BLaER1 (cell line): ENCODE results near the gene WWOX.

Source experiments
- H3K27ac ChIP-seq: shearing (Covaris generic); formaldehyde crosslinking; 2 replicates; pipeline ENCODE4 v1.8.1; 2022
- H3K27me3 ChIP-seq: shearing (Covaris generic); formaldehyde crosslinking; 2 replicates; pipeline ENCODE4 v1.8.1; 2022
- H3K36me3 ChIP-seq: shearing (Covaris generic); formaldehyde crosslinking; 2 replicates; pipeline ENCODE4 v1.8.1; 2022
- H3K4me1 ChIP-seq: shearing (Covaris generic); formaldehyde crosslinking; 2 replicates; pipeline ENCODE4 v1.8.1; 2022
- H3K4me2 ChIP-seq: shearing (Covaris generic); formaldehyde crosslinking; 2 replicates; pipeline ENCODE4 v1.8.1; 2022
- H3K4me3 ChIP-seq: shearing (Covaris generic); formaldehyde crosslinking; 2 replicates; pipeline ENCODE4 v1.8.1; 2022
- H3K9ac ChIP-seq: shearing (Covaris generic); formaldehyde crosslinking; 2 replicates; pipeline ENCODE4 v1.8.1; 2022
- H3K9me3 ChIP-seq: shearing (Covaris generic); formaldehyde crosslinking; 2 replicates; pipeline ENCODE4 v1.8.1; 2022
- H4K20me1 ChIP-seq: shearing (Covaris generic); formaldehyde crosslinking; 2 replicates; pipeline ENCODE4 v1.8.1; 2022
- Cebpa-rat ChIP-seq: shearing (Covaris generic); IDR thresholded peaks from 2 replicates; pipeline ENCODE4 v1.8.1; 2022

Gene WWOX

GRCh38 chr16:78348068-78348467, 248.6 kb downstream of the WWOX start:
- no peak overlapping the region for H3K4me3 ChIP-seq
- no peak for TF ChIP-seq Cebpa-rat
- H3K9ac ChIP-seq, result no peak overlapping the region
- no peaks in the 10 kb centered on the region for H3K9me3 ChIP-seq
- no peaks in the 10 kb centered on the region for H4K20me1 ChIP-seq
- no peak overlapping the region for H3K27ac ChIP-seq
- H3K4me2 ChIP-seq, result no peak overlapping the region
- H3K36me3 ChIP-seq, result no peaks in the 10 kb centered on the region
- H3K4me1 ChIP-seq, result no peaks in the 10 kb centered on the region
- H3K27me3 ChIP-seq, result no peaks in the 10 kb centered on the region

- no peak overlapping the region for H3K9ac ChIP-seq
- H3K4me3 ChIP-seq, result no peak overlapping the region
- H3K9me3 ChIP-seq, result no peaks in the 10 kb centered on the region
- no peak overlapping the region for H3K4me2 ChIP-seq
- TF ChIP-seq Cebpa-rat, result no peak
- no peaks in the 10 kb centered on the region for H3K36me3 ChIP-seq
- no peak overlapping the region for H3K27ac ChIP-seq
- no peaks in the 10 kb centered on the region for H4K20me1 ChIP-seq
- no peaks in the 10 kb centered on the region for H3K27me3 ChIP-seq
- no peaks in the 10 kb centered on the region for H3K4me1 ChIP-seq
Observed at GRCh38 chr16:78348886-78349285, 249.4 kb downstream of the WWOX start.

- H3K4me1 ChIP-seq, result no peaks in the 10 kb centered on the region
- no peaks in the 10 kb centered on the region for H3K36me3 ChIP-seq
- no peak overlapping the region for H3K4me2 ChIP-seq
- H3K9ac ChIP-seq, result no peak overlapping the region
- H3K27ac ChIP-seq, result no peak overlapping the region
- H3K27me3 ChIP-seq, result no peaks in the 10 kb centered on the region
- H3K9me3 ChIP-seq, result no peaks in the 10 kb centered on the region
- H3K4me3 ChIP-seq, result no peak overlapping the region
- no peaks in the 10 kb centered on the region for H4K20me1 ChIP-seq
- no peak for TF ChIP-seq Cebpa-rat
Observed at GRCh38 chr16:78352184-78352583, 252.7 kb downstream of the WWOX start.

- Histone ChIP-seq H3K27me3 (no peaks in the 10 kb centered on the region), H3K36me3 (no peaks in the 10 kb centered on the region), H4K20me1 (no peaks in the 10 kb centered on the region), H3K4me1 (no peaks in the 10 kb centered on the region), H3K9ac (no peak overlapping the region), H3K9me3 (no peaks in the 10 kb centered on the region), H3K4me3 (no peak overlapping the region), H3K4me2 (no peak overlapping the region), H3K27ac (no peak overlapping the region)
- no peak for TF ChIP-seq Cebpa-rat
Observed at GRCh38 chr16:78353640-78354275, 254.3 kb downstream of the WWOX start.

- H3K4me1 ChIP-seq, result no peaks in the 10 kb centered on the region
Observed at GRCh38 chr16:78362524-78363135, 263.2 kb downstream of the WWOX start.

GRCh38 chr16:78363843-78364555, 264.5 kb downstream of the WWOX start:
- no peak for TF ChIP-seq Cebpa-rat
- H3K4me1 ChIP-seq, result peaks cover 7% of the 10 kb centered on the region
- no peak overlapping the region for H3K4me2 ChIP-seq
- no peak overlapping the region for H3K4me3 ChIP-seq
- H3K9ac ChIP-seq, result no peak overlapping the region
- no peaks in the 10 kb centered on the region for H3K27me3 ChIP-seq
- H4K20me1 ChIP-seq, result no peaks in the 10 kb centered on the region
- no peak overlapping the region for H3K27ac ChIP-seq
- no peaks in the 10 kb centered on the region for H3K36me3 ChIP-seq
- no peaks in the 10 kb centered on the region for H3K9me3 ChIP-seq

More at GRCh38 chr16:78362524-78363135, 263.2 kb downstream of the WWOX start:
- TF ChIP-seq Cebpa-rat, result no peak
- no peak overlapping the region for H3K27ac ChIP-seq
- no peak overlapping the region for H3K9ac ChIP-seq
- no peak overlapping the region for H3K4me3 ChIP-seq
- no peaks in the 10 kb centered on the region for H3K27me3 ChIP-seq
- H3K9me3 ChIP-seq, result no peaks in the 10 kb centered on the region
- no peaks in the 10 kb centered on the region for H3K36me3 ChIP-seq
- H4K20me1 ChIP-seq, result no peaks in the 10 kb centered on the region
- no peak overlapping the region for H3K4me2 ChIP-seq

- no peak for TF ChIP-seq Cebpa-rat
- Histone ChIP-seq H3K9ac (no peak overlapping the region), H3K9me3 (no peaks in the 10 kb centered on the region), H3K27ac (no peak overlapping the region), H3K36me3 (no peaks in the 10 kb centered on the region), H3K27me3 (no peaks in the 10 kb centered on the region), H4K20me1 (no peaks in the 10 kb centered on the region), H3K4me1 (peaks cover 7% of the 10 kb centered on the region), H3K4me3 (no peak overlapping the region), H3K4me2 (no peak overlapping the region)
Observed at GRCh38 chr16:78364556-78364880, 265.1 kb downstream of the WWOX start.

- peaks cover 7% of the 10 kb centered on the region for H3K4me1 ChIP-seq
- H3K4me2 ChIP-seq, result no peak overlapping the region
- no peaks in the 10 kb centered on the region for H3K9me3 ChIP-seq
- no peak overlapping the region for H3K4me3 ChIP-seq
- no peak for TF ChIP-seq Cebpa-rat
- H3K27me3 ChIP-seq, result no peaks in the 10 kb centered on the region
- H3K27ac ChIP-seq, result no peak overlapping the region
- H3K9ac ChIP-seq, result no peak overlapping the region
- no peaks in the 10 kb centered on the region for H3K36me3 ChIP-seq
- H4K20me1 ChIP-seq, result no peaks in the 10 kb centered on the region
Observed at GRCh38 chr16:78365366-78365765, 265.9 kb downstream of the WWOX start.

- Histone ChIP-seq H3K36me3 (no peaks in the 10 kb centered on the region), H3K9me3 (no peaks in the 10 kb centered on the region), H3K4me2 (0 out of 2 replicates have a peak overlapping the region, but pooled peaks have one; percentile 22), H3K27me3 (no peaks in the 10 kb centered on the region), H3K4me1 (peaks cover 12% of the 10 kb centered on the region), H3K4me3 (no peak overlapping the region), H3K9ac (no peak overlapping the region), H3K27ac (no peak overlapping the region), H4K20me1 (no peaks in the 10 kb centered on the region)
- no peak for TF ChIP-seq Cebpa-rat
Observed at GRCh38 chr16:78368121-78369102, 269.0 kb downstream of the WWOX start.
